Hepatocyte (in vitro differentiated cells): ENCODE measurements around the gene PPP1R9A.

Experiments used
- EZH2 ChIP-seq: fragments of 200-600 bp; sonication (generic); IDR thresholded peaks from 2 replicates; pipeline ENCODE4 v1.6.1; 2016; ENCODE audit warnings: antibody characterized with exemption, mild to moderate bottlenecking, borderline replicate concordance
- TF ChIP-seq, protein P1 (sequence below): fragments of 200-600 bp; sonication (generic); IDR thresholded peaks from 2 replicates; pipeline ENCODE4 v1.5.1; 2016; ENCODE audit warnings: antibody characterized with exemption, mild to moderate bottlenecking; ENCODE audit not compliant: poor library complexity

DNA sequence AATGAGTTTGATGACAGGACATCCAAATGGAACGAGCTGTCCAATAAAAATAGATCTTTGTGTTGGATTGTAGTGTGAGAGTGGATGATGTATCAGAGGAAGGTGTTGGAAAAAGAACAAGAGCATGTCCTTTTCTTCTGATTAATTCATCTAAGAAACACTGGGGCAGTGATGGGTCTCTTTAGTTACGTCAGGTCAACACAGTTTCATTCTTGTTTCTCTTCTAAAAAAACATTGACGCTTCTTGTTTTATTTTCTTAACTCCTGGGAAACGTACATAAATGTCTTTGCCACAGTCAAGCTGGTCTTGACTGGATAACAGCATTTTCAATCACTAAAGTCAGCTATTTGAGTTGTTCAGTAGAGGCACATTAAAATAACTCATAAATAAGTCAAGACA is 67.0 kb downstream of the PPP1R9A start:
- TF ChIP-seq, protein P1, sequence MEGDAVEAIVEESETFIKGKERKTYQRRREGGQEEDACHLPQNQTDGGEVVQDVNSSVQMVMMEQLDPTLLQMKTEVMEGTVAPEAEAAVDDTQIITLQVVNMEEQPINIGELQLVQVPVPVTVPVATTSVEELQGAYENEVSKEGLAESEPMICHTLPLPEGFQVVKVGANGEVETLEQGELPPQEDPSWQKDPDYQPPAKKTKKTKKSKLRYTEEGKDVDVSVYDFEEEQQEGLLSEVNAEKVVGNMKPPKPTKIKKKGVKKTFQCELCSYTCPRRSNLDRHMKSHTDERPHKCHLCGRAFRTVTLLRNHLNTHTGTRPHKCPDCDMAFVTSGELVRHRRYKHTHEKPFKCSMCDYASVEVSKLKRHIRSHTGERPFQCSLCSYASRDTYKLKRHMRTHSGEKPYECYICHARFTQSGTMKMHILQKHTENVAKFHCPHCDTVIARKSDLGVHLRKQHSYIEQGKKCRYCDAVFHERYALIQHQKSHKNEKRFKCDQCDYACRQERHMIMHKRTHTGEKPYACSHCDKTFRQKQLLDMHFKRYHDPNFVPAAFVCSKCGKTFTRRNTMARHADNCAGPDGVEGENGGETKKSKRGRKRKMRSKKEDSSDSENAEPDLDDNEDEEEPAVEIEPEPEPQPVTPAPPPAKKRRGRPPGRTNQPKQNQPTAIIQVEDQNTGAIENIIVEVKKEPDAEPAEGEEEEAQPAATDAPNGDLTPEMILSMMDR: no peak
- no peak for TF ChIP-seq EZH2
